Cardiac fibroblast (primary cell): Measurements from ENCODE around the gene SLC26A8.

ENCODE experiments used
- DNase-seq, 2 donors: peaks; one replicate each; pipeline versions ENCODE4 v3.0.0 to v3.0.0-alpha.2; 2010; ENCODE audit warnings: low read depth in 2 of 2
- H3K4me3 ChIP-seq, 2 donors: replicated peaks in 1 of 2; 1 replicate in 1 of 2; 2 replicates in 1 of 2; pipeline ENCODE4 v1.5.1; 2011; ENCODE audit warnings: low read depth in 2 of 2, low read length in 2 of 2, mild to moderate bottlenecking in 2 of 2, moderate library complexity in 1 of 2
- CTCF ChIP-seq: IDR thresholded peaks from one replicate; pipeline ENCODE4 v1.5.1; 2011; ENCODE audit warnings: low read depth, mild to moderate bottlenecking, low read length, inconsistent platforms

The SLC26A8 gene

GRCh38 chr6:36063318-36064060 is 39.0 kb upstream of the SLC26A8 start:
- H3K4me3 ChIP-seq, result no peak overlapping the region
- TF ChIP-seq CTCF, result no peak
- DNase-seq, result no peak

GRCh38 chr6:36062247-36062646 is 37.8 kb upstream of the SLC26A8 start:
- no peak for DNase-seq

DNA sequence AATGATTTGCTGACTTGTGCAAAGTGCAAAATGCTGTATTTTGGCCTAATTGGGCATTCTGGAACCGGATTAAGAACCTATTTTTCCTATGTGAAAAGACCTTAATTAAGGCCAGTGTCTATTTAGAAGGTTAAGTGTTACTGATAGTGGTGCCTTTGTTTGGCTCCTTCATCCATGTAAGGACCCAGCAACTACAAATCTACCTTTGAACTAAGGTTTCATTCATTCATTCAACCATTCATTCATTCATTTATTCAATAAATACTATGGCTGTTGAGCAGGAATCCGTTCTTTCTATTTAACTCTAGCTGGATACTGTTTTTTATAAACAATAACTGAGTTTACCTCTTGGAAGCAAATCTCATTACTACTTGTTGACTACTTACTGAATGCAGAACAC is 36.8 kb upstream of the SLC26A8 start:
- DNase-seq, result no peak
- no peak for TF ChIP-seq CTCF
- no peak overlapping the region for H3K4me3 ChIP-seq

More at GRCh38 chr6:36062247-36062646, 37.8 kb upstream of the SLC26A8 start:
- no peak overlapping the region for H3K4me3 ChIP-seq
- no peak for TF ChIP-seq CTCF

- H3K4me3 ChIP-seq, result no peak overlapping the region
- DNase-seq, result no peak
- TF ChIP-seq CTCF, result no peak
Observed at GRCh38 chr6:36056178-36056577, 31.7 kb upstream of the SLC26A8 start.

GRCh38 chr6:36054956-36055355 is 30.5 kb upstream of the SLC26A8 start:
- no peak for TF ChIP-seq CTCF
- no peak overlapping the region for H3K4me3 ChIP-seq
- DNase-seq, result no peak

- H3K4me3 ChIP-seq, result no peak overlapping the region
- no peak for DNase-seq
- TF ChIP-seq CTCF, result no peak
Observed at GRCh38 chr6:36054415-36054814, 30.0 kb upstream of the SLC26A8 start.

GRCh38 chr6:36053878-36054277 is 29.4 kb upstream of the SLC26A8 start:
- DNase-seq, result peak in 1 of 2 donors; percentile 63
- no peak overlapping the region for H3K4me3 ChIP-seq
- no peak for TF ChIP-seq CTCF
